ENCODE measurements around the gene CPNE9.
"Not testable (repeated sequence)": the region's sequence is repeated elsewhere in the genome, so short reads cannot be mapped to it uniquely, and the experiment has no call there.

The CPNE9 gene

GRCh38 chr3:9748031-9748430 lies 44.4 kb downstream of the CPNE9 start:
- DNase-seq (ENCODE audit: low read depth): no peak

DNA sequence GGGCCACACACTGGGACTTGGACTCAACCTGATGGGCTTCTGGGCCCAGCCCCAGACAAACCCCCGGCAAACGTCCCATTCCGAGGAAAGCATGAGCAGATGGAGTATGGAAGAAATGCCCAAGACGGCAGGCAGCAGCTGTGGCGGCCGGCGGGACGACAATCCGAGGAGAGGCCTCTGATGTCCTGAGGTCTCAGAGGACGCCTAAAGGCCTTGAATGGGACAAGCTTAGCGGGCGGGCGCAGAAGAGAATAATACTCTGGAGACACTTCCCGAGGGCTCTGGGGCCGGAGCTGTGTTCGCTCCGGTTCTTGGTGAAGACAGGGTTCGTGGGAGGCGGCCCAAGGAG lies 45.6 kb downstream of the CPNE9 start:
- peak; percentile 4 for DNase-seq (ENCODE audit: low read depth)

- DNase-seq (ENCODE audit: low read depth): peak; percentile 99
Observed at GRCh38 chr3:9749645-9750555, 46.3 kb downstream of the CPNE9 start, which contains the start of gene OGG1. TSS of gene OGG1 (plus strand) at chr3:9749952. CDS start at chr3:9750287, 335 bp downstream.

GRCh38 chr3:9750556-9751411 lies 47.2 kb downstream of the CPNE9 start:
- DNase-seq (ENCODE audit: low read depth): peak; percentile 51

GRCh38 chr3:9754678-9755077 lies 51.0 kb downstream of the CPNE9 start:
- DNase-seq (ENCODE audit: low read depth): peak; percentile 23

GRCh38 chr3:9757427-9757826 lies 53.8 kb downstream of the CPNE9 start:
- no peak for DNase-seq (ENCODE audit: low read depth)

GRCh38 chr3:9760779-9761505 lies 57.3 kb downstream of the CPNE9 start:
- no peak for DNase-seq (ENCODE audit: low read depth)

DNA sequence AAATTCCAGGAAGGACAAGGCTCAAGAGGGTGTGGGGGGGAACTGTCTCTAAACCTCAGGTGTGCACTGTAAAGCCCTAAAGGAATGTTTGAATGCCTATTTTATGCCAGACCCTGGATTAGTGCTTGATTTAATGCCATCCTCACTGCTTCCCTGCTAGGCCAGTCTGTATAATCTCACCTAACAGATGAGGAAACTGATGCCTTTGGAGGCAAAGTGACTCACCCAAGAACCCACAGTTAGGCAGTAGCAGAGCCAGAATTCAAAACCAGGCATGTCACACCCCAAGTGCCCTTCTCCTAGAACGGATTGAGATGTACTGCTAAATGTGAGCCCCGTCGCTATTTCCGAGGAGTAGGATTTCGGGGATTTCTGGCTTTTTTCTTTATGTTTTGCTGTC lies 58.3 kb downstream of the CPNE9 start:
- no peak for DNase-seq (ENCODE audit: low read depth)

DNA sequence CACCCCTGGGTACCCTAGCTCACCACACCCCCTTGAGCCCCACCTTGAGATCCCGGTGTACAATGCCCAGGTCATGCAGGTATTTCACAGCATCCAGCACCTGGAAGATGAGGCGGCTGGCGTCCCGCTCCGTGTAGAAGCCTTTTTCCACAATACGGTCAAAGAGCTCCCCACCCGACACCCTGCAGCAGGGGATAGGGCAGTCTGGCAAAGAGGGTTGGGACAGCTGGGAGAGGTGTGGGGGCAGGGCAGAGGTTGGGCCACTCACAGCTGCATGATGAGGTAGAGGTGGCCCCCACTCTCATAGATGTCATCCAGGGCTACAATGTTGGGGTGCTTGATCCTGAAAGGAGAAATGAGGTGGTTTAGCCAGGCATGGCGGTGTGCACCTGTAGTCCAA lies 59.2 kb downstream of the CPNE9 start:
- no peak for DNase-seq (ENCODE audit: low read depth)

- peak; percentile 23 for DNase-seq (ENCODE audit: low read depth)
Observed at GRCh38 chr3:9765865-9766264, 62.2 kb downstream of the CPNE9 start.

GRCh38 chr3:9767418-9767817 lies 63.8 kb downstream of the CPNE9 start:
- no peak for DNase-seq (ENCODE audit: low read depth)

GRCh38 chr3:9768141-9768775 lies 64.6 kb downstream of the CPNE9 start:
- no peak for DNase-seq (ENCODE audit: low read depth)

DNA sequence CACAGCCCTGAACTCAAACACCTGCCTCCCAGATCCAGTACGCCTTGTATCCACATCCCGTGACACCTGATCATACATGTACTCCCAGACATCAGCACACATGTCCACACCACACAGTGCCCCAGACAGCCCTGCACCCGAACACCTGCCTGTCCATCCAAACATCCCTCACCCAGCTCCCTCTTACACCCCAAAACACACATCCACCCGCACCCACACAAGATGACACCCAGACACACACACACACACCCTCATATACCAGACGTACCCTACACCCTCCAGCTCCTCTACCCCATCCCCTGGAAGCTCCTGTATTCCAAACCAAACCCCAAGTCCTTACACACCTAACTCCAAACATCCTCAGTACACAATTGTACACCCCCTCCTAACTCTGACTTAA lies 65.4 kb downstream of the CPNE9 start:
- DNase-seq (ENCODE audit: low read depth): no peak

GRCh38 chr3:9769426-9770275 lies 66.0 kb downstream of the CPNE9 start, which contains the start of gene CAMK1:
TSS of gene CAMK1 (minus strand) at chr3:9769947. CDS start at chr3:9767749, 2,198 bp downstream.
- peak; percentile 72 for DNase-seq (ENCODE audit: low read depth)

GRCh38 chr3:9770276-9770812 lies 66.7 kb downstream of the CPNE9 start:
- DNase-seq (ENCODE audit: low read depth): peak; percentile 9

- not testable (repeated sequence) for DNase-seq (ENCODE audit: low read depth)
Observed at GRCh38 chr3:9771007-9771406, 67.4 kb downstream of the CPNE9 start.

DNA sequence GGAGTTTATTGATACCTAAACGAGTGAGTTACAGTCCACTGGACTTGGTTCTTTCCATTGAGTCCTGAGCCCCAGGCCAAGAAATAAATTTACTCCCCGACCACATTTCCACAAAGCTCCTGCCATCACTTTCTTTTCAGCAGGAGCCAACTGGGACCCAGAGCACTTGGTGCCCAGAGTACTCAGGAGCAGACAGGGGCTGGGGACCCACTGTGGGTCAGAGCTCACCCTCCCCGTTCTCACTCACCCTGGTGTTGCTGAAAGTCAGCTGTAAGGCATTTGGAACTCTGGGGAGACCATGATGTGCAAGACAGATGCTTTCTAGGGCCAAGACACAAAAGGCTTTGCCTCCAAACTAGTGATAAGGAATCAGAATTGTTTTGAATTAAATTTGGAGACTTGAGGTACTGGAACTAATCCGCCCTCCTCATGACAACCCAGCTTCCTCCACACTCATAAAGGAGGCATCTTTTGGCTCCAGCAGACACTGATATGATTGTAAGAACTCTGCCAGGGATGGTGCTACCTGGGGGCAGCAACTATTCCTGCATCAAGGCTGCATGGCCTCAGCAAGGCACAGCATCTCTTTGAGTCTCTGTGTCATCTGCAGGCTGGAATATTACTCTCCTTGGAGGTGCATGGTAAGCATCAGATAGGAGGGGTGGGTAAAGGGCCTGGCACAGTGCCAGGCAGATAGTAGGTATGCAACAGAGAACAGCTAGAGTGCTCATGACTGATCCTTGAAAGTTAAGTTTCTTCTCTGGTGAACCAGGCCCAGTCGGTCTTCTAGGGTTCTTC lies 73.5 kb downstream of the CPNE9 start:
- no peak for DNase-seq (ENCODE audit: low read depth)

GRCh38 chr3:9777694-9778021 lies 74.0 kb downstream of the CPNE9 start:
- no peak for DNase-seq (ENCODE audit: low read depth)

All from iris pigment epithelial cell (primary cell).